Right lobe of liver (tissue), 4 donors: ENCODE results near the gene SPOCK2.

Source experiments
- POLR2A ChIP-seq: fragments of 450-650 bp; IDR thresholded peaks from one replicate; pipeline ENCODE4 v1.6.1; 2017; ENCODE audit warnings: antibody characterized with exemption, mild to moderate bottlenecking
- TF ChIP-seq, protein P1 (sequence below), 4 donors: fragments of 200-600 bp in 3 of 4; fragments of 450-650 bp in 1 of 4; IDR thresholded peaks; one replicate each; pipeline versions ENCODE4 v1.5.1 to v1.8.0; 2016 to 2022; ENCODE audit warnings: antibody characterized with exemption in 4 of 4, mild to moderate bottlenecking in 2 of 4
- donor health status: DM: no; HTN: no; CAD: no.
- donor health status: DM: no; HTN: no; CAD: no.
- donor health status: DM: no; HTN: yes; CAD: no.

DNA sequence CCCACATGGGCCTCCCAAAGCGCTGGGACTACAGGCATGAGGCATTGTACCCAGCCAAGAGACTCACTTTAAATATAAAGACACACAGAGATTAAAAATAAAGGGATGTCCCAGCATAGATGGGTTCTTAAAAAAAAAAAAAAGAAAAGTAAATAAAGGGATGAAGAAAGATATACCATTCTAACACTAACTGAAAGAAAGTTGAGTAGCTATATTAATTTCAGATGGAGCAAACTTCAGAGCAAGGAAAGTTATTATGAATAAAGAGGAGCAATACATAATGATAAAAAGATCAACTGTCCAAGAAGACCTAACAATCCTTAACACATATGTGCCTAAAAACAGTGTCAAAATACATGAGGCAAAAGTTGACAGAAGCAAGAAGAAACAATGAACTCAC lies 33.0 kb upstream of the SPOCK2 start:
- TF ChIP-seq, protein P1, sequence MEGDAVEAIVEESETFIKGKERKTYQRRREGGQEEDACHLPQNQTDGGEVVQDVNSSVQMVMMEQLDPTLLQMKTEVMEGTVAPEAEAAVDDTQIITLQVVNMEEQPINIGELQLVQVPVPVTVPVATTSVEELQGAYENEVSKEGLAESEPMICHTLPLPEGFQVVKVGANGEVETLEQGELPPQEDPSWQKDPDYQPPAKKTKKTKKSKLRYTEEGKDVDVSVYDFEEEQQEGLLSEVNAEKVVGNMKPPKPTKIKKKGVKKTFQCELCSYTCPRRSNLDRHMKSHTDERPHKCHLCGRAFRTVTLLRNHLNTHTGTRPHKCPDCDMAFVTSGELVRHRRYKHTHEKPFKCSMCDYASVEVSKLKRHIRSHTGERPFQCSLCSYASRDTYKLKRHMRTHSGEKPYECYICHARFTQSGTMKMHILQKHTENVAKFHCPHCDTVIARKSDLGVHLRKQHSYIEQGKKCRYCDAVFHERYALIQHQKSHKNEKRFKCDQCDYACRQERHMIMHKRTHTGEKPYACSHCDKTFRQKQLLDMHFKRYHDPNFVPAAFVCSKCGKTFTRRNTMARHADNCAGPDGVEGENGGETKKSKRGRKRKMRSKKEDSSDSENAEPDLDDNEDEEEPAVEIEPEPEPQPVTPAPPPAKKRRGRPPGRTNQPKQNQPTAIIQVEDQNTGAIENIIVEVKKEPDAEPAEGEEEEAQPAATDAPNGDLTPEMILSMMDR (IDR thresholded peaks at IDR 0.05), result no peak
- TF ChIP-seq POLR2A, result no peak
